HG03469 (cell line): ENCODE data around the gene RANGAP1.
A peak's percentile ranks its signal among the peaks of the same experiment; 100 is the strongest.

Experiments used
- ATAC-seq: cut with Tn5 transposase; IDR thresholded peaks from one replicate; pipeline ENCODE4 v1.9.1; 2021; ENCODE audit warnings: mild to moderate bottlenecking, moderate library complexity, moderate number of reproducible peaks; ENCODE audit not compliant: unreplicated experiment

Gene RANGAP1

DNA sequence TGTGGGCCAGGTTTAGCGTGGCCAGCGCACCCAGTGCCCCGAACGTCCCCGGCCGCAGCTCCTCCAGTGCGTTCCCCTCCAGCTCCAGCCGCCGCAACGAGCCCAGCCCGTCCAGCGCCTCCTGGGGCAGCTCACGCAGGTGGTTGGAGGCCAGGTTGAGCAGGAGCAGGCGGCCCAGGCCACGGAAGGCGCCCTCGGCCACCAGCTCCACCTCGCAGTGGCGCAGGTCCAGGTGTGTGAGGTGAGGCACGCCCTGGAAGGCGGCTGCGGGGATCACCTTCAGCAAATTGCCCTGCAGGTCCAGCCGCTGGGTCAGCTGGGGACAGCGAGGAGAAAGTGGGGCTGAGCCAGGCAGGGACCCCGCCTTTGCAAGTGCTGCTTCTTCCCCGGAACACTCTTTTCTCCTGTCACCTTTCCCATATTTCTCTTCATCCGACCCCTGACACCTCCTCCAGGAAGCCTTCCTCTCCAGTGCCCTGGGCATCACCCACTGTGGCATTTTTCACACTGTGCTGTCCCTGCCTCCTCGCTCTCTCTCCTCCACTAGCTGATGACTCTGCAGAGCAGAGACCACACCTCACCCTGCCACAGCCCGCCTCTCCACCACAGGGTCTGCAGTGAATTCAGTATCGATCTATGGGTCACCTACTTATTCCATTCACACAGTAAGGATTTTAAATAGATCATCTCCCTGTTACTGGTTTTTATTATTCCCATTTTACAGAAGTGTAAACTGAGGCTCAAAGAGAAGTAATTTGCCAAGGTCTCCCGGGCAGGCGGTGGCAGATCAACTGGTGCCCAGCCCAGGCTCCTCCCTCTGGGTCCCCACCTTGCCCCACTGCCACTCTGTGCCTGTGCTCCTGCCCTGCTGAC lies 47.2 kb downstream of the RANGAP1 start:
- no peak for ATAC-seq

DNA sequence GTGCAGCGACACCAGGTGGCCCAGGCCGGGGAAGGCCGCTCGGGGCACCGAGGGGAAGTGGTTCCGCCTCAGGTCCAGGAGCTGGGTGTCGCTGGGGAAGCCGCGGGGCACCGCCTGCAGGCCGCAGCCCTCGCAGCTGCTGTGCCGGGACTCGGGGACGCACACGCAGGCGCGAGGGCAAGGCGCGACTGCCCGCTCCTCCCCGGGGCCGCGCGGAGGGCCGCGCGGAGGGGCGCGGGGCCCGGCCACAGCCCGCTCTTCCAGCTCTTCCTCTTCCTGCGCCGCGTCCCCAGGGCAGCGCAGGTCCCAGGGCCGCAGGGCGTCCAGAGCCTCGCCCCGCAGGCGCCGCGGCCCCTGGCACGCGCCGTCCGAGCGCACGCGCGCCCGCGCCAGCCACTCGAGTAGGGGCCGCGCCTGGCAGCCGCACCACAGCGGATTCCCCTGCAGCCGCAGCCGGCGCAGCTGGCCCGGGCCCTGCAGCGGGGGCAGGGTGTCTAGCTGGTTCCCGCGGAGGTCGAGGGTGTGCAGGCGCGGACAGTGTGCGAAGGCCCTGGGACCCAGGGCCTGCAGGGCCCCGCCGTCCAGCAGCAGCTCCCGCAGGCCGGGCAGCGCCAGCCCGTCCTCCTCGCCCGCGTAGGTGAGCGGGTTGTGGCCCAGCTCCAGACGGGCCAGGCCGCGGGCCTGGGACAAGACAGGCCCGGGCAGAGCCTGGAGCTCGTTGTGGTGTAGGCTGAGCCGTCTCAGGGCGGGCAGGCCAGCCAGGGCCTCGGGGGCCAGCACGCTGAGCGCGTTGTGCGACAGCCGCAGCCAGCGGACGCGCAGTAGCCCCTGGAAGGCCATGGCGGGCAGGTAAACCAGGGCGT lies 48.0 kb downstream of the RANGAP1 start:
- no peak for ATAC-seq

DNA sequence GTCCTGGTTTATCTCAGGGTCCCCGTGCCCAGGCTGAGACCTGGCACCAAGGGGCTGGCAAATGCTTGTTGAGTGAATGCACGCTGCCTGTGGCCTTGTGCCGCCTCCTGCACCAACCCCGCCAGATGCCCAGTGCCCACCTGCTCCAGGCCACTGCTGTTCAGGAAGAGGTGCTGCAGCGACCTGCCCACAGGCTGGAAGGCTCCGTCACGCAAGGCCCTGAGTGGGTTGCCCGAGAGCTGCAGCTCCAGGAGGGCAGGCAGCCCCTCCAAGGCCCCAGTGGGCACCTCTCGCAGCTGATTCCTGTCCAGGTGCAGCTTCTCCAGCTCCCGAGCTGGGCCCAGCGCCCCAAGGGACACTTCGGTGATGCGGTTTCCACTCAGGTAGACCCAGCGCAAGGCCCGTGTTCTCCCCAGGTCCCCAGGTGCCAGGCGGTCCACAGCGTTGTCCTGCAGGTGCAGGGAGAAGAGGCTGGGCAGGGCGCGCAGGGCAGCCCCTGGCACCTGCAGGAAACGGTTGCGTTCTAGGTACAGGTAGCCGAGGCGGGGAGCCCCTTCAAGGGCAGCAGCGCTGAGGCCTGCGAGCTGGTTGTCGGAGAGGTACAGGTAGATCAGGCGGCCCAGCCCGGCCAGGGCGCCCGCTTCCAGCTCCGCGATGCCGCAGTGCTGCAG lies 48.8 kb downstream of the RANGAP1 start:
- ATAC-seq = no peak

DNA sequence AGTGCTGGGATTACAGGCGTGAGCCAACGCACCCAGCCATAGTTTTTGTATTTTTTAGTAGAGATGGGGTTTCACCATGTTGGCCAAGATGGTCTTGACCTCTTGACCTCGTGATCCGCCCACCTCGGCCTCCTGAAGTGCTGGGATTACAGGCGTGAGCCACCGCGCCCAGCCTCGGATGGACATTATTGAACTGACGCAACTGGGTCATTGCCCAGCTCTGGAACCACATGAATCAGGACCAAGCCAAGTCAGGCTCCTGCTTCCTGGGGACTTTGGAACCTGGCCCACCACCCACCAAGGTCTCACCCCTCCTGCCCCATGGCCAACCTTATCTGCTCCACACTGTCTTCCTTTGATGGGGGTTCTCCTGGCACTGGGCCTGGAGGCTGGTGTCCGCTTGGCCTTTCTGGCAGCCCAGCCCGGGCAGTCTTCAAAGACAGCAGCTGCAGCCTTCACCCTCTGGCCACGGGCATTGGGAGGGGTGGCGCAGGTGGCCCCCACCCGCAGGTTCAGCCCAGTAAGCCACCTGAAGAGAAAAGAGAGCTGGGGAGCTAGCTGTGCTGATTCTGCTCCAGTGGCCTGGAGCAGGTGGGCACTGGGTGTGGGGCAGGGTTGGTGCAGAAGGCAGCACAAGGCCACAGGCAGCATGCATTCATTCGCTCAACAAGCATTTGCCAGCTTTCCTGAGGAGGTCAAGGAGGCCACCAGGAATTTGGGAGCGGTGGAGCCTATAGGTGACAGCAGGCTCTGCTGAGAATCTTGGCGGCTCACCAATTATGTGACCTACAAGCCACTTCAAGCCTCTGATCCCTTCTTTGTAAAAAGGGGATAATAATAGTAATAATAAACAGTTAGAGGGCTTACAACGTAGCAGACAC lies 50.9 kb downstream of the RANGAP1 start:
- ATAC-seq = no peak

DNA sequence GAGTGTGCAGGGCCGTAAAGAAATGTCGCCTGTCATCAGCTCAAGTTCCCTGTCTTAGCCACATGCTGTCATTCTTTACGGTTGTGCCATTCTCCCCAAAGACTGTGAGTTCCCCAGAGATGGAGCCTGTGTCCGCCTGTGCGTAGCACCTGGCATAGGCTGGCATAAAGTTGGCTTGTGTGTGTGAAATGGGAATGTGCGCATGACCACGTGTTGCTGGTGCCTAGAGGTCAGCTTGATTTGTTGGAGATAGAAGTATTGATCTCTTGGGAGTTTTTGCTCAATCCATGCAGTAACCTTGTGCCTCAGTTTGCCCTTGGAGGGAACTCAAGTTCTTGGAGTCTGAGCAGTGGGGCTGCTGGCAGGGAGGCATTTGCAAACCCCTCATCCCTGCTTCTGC lies 54.6 kb downstream of the RANGAP1 start:
- ATAC-seq = no peak

DNA sequence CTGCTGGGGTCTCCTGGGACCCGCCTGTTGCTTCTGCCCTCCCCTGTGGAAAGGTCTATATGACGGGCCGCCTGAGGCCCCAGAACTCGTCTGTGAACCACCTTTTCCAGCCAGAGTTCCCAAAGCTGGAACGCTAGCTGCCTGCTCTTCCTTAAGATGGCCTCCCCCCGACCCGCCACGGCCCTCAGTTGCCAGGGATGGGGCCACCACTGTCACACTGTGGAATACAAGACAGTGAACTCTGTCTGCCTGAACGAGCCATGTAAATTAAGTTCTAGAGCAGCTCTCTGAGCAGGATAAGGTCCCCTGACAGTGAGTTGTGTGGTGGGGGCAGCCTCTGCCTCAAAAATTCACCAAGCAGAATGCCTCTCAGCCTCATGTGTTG lies 55.6 kb downstream of the RANGAP1 start:
- ATAC-seq = no peak

DNA sequence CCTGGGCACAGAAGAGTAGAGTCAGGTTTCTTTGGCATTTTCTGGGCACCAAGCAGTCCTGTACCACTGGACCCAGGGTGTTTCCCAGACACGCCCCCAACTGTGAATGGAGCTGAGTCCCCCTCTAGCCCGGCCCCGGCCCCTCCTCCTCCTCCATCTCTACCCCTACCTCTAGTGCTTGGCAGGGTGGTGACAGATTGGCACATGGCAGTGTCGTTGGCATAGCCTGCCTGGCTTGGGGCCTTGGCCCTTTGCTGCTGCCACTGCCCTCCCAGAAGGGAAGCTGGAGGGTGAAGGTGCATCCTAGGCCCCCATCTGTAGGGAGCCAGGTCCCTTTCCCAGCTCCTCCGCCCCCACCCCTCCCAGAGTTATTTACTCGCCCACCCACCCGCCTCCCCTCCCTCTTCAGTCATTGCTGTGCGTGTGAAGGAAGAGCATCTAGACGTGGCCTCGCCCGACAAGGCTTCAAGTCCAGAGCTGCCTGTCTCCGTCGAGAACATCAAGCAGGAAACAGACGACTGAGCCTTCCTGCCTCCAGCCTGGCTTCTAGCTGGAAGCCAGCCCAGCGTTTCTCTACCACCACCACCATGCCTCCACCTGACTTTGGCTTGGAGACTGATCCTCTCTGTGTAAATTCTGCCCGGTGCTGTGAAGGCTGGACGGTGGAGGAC lies 56.1 kb downstream of the RANGAP1 start:
- ATAC-seq = no peak

DNA sequence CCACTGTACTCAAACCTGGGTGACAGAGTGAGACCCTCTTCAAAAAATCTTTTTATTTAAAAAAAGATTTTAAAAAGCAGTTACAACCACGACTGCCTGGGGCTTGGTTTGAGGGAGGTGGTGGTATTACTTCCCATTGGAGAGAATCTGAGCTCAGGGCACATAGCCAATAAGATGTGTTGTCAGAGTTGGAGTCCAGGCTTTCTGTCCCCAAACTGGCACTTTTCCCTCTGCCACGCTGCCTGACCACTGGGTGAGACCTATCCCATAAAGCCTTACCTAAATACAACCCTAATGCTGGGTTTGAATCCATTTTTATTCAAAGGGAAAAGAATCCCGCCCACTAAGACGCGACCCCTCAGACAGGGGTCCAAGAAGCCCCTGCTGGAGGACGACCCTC lies 56.8 kb downstream of the RANGAP1 start:
- ATAC-seq = no peak

DNA sequence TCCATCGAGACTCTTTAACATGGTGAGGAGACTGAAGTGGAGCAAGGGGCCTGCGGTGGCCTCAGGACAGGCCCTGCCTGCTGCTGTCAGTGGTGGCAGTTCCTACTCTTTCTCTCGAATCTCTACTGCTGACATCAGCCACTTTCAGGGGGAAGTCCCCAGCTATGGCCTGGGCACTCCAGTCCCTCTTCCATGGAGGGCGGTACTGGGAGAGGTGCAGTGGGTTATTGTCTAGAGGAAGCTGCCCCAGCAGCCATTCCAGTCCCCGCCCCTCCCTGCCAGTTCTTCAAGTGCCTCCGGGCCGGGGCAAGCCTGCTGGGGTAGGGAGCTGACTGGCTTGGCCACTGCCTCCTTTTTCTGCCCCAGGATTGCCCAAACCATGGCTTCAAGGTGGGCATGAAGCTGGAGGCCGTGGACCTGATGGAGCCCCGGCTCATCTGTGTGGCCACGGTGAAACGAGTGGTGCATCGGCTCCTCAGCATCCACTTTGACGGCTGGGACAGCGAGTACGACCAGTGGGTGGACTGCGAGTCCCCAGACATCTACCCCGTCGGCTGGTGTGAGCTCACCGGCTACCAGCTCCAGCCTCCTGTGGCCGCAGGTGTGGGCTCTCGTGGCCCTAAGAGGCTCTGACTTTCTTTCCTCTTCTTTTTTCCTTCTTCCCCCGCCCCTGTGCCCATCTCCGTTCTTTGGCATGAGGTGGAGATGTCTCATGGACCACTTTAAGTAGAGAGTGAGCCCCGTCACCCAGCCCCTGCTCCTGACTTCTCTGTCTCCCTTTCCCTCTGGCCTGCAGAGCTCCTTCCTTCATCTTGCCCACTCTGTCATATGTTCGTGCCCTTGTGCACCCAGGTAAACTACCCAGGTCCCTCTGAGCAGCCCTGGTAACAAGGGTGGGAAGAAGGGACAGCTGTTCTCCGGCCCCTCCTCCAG lies 59.0 kb downstream of the RANGAP1 start:
- ATAC-seq = no peak

DNA sequence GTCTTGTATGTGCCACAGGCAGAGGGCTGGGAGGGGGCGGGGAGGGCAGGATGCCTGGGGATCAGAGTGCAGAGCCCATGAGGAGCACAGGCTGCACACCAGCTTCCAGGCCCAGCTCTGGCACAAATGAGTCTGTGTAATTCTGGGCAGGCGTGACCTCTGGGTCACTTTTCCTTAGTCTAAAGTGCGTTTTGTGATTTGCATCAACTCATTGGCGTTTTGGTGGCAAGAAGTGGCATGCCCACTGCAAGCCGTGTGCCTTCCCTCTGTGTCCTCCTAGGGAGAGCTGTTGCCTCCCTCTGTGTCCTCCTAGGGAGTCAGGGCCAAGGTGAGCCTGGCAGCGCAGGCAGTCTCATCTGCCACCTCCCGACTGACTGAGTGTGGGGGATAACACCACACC lies 62.5 kb downstream of the RANGAP1 start:
- no peak for ATAC-seq

DNA sequence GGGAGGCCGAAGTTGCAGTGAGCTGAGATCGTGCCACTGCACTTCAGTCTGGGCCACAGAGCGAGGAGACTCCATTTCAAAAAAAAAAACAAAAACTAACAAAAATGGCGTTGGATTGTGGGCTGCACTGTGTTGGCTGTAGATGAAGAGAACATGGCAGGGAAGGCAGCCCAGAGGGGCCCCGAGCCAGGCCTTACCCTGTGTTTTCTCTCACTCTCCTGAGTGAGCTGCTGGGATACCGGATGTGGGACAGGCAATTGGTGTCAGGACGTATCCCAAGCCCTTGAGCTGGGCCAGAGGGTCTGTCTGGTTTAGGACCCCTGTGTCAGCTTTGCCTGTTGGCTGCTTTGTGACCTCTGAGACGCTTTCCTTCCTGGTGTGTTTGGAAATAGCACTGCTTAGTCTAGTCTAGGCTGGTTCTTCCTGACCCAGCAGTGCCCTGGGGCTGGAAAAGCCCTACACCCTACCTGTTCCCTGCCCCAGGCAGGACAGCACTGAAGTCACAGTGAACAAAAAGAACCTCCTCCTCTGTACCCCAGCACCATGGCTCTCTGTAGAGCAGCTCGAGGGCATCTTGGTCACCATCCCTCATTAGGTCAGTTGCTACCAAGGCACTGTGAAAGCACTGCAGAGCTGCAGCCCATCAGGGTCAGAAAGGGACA lies 63.0 kb downstream of the RANGAP1 start:
- no peak for ATAC-seq

DNA sequence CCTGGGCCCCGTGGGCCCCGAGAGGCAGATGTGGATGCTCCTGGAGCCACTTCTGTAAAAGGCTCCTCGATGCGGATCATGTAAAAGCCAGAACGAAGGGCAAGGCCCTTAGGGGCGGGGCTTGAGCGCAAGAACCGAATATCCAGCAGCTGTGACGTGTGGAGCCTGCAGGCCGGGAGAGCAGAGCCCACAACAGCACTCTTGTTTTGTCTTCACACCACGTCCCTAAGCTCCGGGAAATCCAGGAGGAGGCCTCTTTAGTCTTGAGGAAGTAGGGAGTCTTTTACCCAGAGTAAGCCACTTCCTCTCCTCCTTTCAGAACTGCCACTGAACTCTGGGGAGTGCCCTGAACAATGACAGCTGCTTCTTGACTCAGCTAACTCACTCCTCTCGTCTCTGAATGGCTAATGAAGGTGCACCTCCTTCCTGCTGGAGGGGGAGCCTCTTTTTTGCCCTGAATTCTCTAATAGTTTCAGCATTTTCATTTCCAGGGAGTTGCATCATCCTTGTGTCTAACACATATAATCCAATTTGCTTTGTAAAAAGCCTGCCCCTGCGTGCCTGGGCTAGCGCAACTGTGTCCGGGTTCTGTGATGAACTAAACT lies 68.3 kb downstream of the RANGAP1 start:
- ATAC-seq = no peak

DNA sequence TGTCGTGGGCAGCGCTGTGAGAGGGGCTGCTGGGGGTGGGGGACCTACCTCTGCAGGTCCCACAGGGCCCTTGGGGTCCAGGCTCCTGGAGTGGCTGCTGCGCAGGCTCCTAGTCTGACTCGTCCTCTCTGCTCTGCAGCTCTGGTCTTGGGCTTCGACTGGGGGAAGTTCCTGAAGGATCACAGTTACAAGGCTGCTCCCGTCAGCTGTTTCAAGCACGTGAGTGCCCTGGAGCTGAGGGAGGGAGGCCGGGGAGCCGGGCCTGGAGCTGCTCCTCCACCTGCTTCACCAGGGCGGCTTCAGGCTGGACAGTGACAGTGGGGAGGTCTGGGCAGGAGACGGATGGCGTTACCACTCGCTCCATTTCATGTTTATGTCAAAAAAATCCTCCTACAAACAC lies 69.0 kb downstream of the RANGAP1 start:
- ATAC-seq = no peak

DNA sequence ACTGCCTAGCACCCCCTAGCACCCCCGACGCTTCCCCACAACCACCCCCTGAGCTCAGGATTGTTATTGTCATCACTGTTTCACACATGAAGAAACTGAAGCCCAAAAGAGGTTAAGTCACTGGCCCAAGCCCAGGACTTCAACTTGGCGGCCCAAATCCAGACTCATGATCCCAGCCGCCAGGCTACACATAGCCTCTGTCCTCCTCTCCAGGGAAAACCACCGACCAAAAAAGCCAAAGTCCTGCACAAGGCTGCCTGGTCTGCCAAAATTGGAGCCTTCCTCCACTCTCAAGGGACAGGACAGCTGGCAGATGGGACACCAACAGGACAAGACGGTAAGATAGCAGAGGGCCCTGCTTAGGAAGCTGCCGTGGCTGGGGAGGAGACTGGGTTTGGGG lies 70.1 kb downstream of the RANGAP1 start:
- no peak for ATAC-seq

DNA sequence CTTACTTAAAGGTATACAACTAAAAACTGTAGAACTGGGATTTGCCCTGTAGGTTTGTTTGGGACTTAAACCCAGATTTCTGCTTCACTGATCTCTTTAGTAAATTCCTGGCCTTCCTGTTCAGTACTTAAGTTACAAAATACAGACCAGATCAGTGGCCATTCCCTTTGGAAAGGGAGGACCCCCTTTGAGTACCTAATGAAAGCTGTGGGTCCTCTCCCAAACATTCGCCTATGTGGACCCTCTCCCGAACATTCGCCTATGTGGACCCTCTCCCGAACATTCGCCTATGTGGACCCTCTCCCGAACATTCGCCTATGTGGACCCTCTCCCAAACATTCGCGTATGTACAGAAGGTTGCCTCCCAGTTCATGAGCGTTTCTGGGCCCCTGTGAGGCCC lies 70.6 kb downstream of the RANGAP1 start:
- no peak for ATAC-seq

DNA sequence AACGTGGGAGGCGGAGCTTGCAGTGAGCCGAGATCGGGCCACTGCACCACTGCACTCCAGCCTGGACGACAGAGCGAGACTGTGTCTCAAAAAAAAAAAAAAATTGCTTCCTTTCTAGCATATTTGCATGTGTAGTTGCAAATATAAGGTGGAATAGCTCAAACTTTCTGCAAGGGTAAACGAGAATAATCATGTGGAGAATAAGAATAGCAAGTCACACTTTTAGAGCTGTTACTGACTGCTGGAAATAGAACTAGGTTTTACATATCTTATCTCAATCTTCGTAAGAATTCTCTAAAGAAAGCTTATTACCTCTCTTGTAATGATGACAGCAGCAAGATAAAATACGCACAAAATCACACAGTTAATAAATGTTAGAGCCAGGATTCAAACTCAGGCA lies 79.3 kb downstream of the RANGAP1 start:
- ATAC-seq = no peak

DNA sequence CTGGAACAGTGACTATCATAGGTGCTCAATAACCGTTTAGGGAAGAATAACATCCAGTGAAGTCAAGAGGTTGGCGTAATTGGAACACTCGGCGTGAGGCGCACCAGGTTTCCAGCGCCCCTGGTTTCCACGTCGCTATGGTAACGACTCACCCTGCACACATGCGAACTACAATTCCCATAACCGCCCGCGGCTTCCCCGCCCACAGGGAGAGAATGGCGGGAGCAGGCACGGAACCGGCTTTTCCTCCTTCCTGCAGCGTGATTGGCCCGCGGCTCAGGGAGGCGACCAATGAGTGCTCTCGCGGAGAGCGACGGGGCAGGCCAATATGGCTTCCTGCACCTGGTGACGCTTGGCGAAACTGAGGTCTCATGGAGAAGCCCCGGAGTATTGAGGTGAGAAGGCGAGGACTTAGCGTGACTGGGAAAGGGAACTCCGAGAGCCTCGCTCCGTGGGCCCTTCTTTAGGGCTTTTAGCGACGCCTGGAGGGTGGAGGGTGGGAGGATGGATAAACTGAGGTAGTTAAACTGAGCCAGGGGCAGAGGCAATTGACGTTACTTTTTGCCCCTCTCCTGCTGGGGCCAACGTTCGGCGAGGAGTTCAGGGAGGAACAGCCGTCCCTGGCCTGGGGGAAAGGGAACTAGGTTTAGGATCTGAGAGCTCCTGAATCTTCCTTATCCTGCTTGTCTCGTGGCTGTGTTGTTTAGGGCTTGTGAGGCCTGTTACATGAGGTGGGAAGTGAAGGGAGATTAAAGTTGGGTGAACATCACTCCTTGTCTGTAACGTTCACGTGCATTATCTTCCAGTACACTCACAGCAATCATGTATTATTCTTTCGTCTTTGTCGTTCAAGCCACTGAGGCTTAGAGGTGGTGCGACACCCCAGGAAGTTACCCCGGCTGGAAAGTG lies 80.7 kb downstream of the RANGAP1 start, which contains the start of gene L3MBTL2:
Gene L3MBTL2 (plus strand): TSS at position 321 of the 909 bp plus-strand sequence. CDS start 51 bp downstream, at position 372.
- peak; percentile 84 for ATAC-seq
